ENCODE measurements around the gene RAPGEF3. TPM values are rescaled to one million over a fixed set of nuclear protein-coding genes. Genes with fewer than 3 reads are reported as not detected.

RAPGEF3 gene
- total and polyA plus RNA-seq, 4 donors: 1.3 to 4.3 (median 1.4) TPM

DNA sequence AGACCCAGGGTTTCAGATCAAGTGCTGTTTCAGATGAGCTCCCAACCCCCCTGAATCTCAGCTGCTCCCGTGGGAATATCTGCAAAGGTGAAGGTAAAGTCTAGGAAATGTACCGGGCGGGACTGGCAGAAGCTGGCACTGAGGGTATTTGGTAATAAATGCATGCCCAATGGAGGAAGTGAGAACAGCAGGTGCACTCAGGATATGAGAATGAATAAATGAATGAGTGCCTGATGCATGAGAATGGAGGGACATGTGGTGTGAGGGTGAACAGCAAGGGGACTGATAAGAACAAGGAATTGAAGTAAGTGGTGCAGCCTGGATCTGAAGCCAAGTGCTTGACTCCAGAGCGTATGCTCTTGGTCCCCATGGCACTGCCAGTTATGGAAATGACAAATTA, 11.6 kb downstream of the RAPGEF3 start:
- no peaks in the 10 kb centered on the region for H3K9me3 ChIP-seq (ENCODE audit: control insufficient read depth in 4 of 4, low read length in 3 of 4)
- DNase-seq (ENCODE audit: low spot score): no peak
- no peak overlapping the region for H3K27ac ChIP-seq (ENCODE audit: low read depth in 1 of 2, low read length in 2 of 2)
- WGBS: 78% methylated on average over 4 of the region's 4 CpGs
- no peaks in the 10 kb centered on the region for H3K27me3 ChIP-seq (ENCODE audit: control insufficient read depth in 4 of 4, insufficient read depth in 4 of 4, low read length in 3 of 4)
- no peak overlapping the region for H3K4me3 ChIP-seq (ENCODE audit: low read depth in 1 of 3, low read length in 3 of 3)
- H3K4me1 ChIP-seq (ENCODE audit: control insufficient read depth in 4 of 4, insufficient read depth in 4 of 4, low read length in 3 of 4): no peaks in the 10 kb centered on the region
- TF ChIP-seq FOXA1 (IDR thresholded peaks at IDR 0.05) (no peak), JUND (IDR thresholded peaks at IDR 0.05) (no peak), TAF1 (conservative IDR thresholded peaks at IDR 0.05) (no peak), GABPA (IDR thresholded peaks at IDR 0.05 in 1 of 2, conservative IDR thresholded peaks at IDR 0.05 in 1 of 2) (no peak)
- TF ChIP-seq, protein P1, sequence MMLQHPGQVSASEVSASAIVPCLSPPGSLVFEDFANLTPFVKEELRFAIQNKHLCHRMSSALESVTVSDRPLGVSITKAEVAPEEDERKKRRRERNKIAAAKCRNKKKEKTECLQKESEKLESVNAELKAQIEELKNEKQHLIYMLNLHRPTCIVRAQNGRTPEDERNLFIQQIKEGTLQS (IDR thresholded peaks at IDR 0.05): no peak
- no peaks in the 10 kb centered on the region for H3K36me3 ChIP-seq (ENCODE audit: control insufficient read depth in 4 of 4, insufficient read depth in 3 of 4, low read depth in 1 of 4, low read length in 3 of 4)
- H3K9ac ChIP-seq (ENCODE audit: low read depth in 1 of 2, low read length in 2 of 2): no peak overlapping the region

DNA sequence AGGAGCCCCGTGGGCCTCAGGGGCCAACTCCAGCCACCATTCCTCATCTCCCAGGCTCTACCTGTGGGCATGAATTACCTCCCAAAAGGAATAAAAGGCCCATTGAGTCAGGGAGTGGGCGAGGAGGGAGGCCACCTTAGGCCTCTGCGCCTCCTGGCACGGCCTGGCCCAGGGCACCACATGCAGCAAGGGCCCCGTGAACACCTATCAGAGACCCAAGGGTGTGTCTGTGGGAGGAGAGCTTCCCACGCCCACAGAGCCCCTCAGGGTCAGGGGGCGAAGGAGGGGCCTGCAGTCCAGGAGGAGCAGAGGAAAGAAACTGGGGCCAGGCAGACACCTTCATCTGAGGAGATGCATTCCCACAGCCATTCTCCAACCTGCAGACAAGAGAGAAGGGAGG, 12.2 kb downstream of the RAPGEF3 start:
- no peaks in the 10 kb centered on the region for H3K36me3 ChIP-seq (ENCODE audit: control insufficient read depth in 4 of 4, insufficient read depth in 3 of 4, low read depth in 1 of 4, low read length in 3 of 4)

GRCh38 chr12:47746073-47746472, 12.6 kb downstream of the RAPGEF3 start:
- no peaks in the 10 kb centered on the region for H3K27me3 ChIP-seq (ENCODE audit: control insufficient read depth in 4 of 4, insufficient read depth in 4 of 4, low read length in 3 of 4)
- H3K4me1 ChIP-seq (ENCODE audit: control insufficient read depth in 4 of 4, insufficient read depth in 4 of 4, low read length in 3 of 4): no peaks in the 10 kb centered on the region
- TF ChIP-seq, protein P1 (IDR thresholded peaks at IDR 0.05): no peak
- no peak for TF ChIP-seq YY1 (IDR thresholded peaks at IDR 0.05)
- no peak for TF ChIP-seq RXRA (IDR thresholded peaks at IDR 0.05)
- no peak for DNase-seq (ENCODE audit: low spot score)
- H3K27ac ChIP-seq (ENCODE audit: low read depth in 1 of 2, low read length in 2 of 2): no peak overlapping the region
- WGBS: 88% methylated on average over 5 of the region's 5 CpGs
- no peaks in the 10 kb centered on the region for H3K9me3 ChIP-seq (ENCODE audit: control insufficient read depth in 4 of 4, low read length in 3 of 4)
- H3K9ac ChIP-seq (ENCODE audit: low read depth in 1 of 2, low read length in 2 of 2): no peak overlapping the region
- no peaks in the 10 kb centered on the region for H3K36me3 ChIP-seq (ENCODE audit: control insufficient read depth in 4 of 4, insufficient read depth in 3 of 4, low read depth in 1 of 4, low read length in 3 of 4)
- H3K4me3 ChIP-seq (ENCODE audit: low read depth in 1 of 3, low read length in 3 of 3): no peak overlapping the region

More for the DNA sequence above, 12.2 kb downstream of the RAPGEF3 start:
- DNase-seq (ENCODE audit: low spot score): no peak
- Histone ChIP-seq H3K4me1 (ENCODE audit: control insufficient read depth in 4 of 4, insufficient read depth in 4 of 4, low read length in 3 of 4) (no peaks in the 10 kb centered on the region), H3K27ac (ENCODE audit: low read depth in 1 of 2, low read length in 2 of 2) (no peak overlapping the region), H3K27me3 (ENCODE audit: control insufficient read depth in 4 of 4, insufficient read depth in 4 of 4, low read length in 3 of 4) (no peaks in the 10 kb centered on the region), H3K4me3 (ENCODE audit: low read depth in 1 of 3, low read length in 3 of 3) (no peak overlapping the region), H3K9ac (ENCODE audit: low read depth in 1 of 2, low read length in 2 of 2) (no peak overlapping the region), H3K9me3 (ENCODE audit: control insufficient read depth in 4 of 4, low read length in 3 of 4) (no peaks in the 10 kb centered on the region)
- TF ChIP-seq, protein P1 (IDR thresholded peaks at IDR 0.05): no peak
- TF ChIP-seq SP1 (IDR thresholded peaks at IDR 0.05) (no peak), JUND (IDR thresholded peaks at IDR 0.05) (no peak), TAF1 (conservative IDR thresholded peaks at IDR 0.05) (no peak), HNF4G (IDR thresholded peaks at IDR 0.05) (no peak), RXRA (IDR thresholded peaks at IDR 0.05) (no peak), REST (IDR thresholded peaks at IDR 0.05) (no peak), FOXA2 (IDR thresholded peaks at IDR 0.05) (no peak), YY1 (IDR thresholded peaks at IDR 0.05) (no peak)
- 86% methylated on average over 7 of the region's 7 CpGs for WGBS
